GM23248 (cell line): ENCODE data around the gene FBXO2.

ENCODE experiments used
- EZH2 ChIP-seq: fragments of 200-600 bp; sonication (generic); IDR thresholded peaks from 2 replicates; pipeline ENCODE4 v1.6.1; 2018; ENCODE audit warnings: antibody characterized with exemption, mild to moderate bottlenecking; ENCODE audit not compliant: insufficient read depth, poor library complexity, severe bottlenecking
- EZH2phosphoT487 ChIP-seq: fragments of 200-600 bp; sonication (generic); IDR thresholded peaks from 2 replicates; pipeline ENCODE4 v1.6.1; 2018; ENCODE audit warnings: antibody characterized with exemption, moderate library complexity, mild to moderate bottlenecking, low read depth; ENCODE audit not compliant: insufficient read depth

GRCh38 chr1:11670747-11671146 lies 16.5 kb upstream of the FBXO2 start:
- no peak for TF ChIP-seq EZH2phosphoT487
- TF ChIP-seq EZH2: no peak
